ENCODE data around the gene HAUS3.

The HAUS3 gene

DNA sequence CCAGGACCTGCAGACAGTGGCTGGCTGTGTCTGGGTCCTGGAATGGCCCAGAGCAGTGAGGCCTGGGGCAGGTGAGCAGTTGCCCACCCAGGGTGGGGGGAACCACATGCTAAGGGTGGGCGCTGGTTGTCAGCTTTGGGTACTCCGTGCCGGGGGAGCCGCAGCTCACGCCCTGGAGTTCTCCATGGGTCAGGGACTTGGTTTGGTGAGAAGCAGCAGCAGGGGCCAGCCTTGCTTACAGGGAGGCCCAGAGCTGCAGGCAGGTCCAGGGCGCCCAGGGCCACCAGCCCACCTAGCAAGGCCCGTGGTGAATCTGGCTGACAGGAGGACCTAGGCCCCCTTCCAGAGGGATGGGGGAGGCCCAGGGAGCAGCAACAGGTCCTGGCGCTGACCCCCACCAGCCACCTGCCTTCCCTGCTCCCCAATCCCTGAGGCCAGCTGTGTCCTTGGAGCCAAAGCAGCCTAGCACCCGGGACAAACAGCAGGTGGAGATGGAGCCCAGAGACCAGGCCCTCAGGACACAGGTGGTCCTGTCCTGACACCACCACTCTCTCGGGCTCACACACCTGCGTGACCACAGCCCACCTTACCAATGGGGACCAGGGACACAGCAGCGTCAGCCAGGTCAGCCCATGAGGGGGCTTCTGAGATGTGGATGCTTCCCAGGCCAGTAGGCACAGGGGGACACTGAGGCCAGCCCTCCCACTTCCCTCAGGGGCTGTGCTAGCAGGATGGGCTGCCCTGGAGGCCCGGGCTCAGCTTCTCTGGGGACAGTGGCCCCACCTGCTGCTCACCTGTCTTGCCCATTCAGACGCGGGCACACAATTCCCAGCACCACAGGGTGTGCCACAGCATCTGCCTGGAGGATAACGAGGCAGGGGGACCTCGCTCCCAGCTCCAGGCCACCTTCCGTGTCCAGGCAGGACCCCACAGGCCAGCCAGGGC lies 16.4 kb upstream of the HAUS3 start:
- TF ChIP-seq, protein P1, sequence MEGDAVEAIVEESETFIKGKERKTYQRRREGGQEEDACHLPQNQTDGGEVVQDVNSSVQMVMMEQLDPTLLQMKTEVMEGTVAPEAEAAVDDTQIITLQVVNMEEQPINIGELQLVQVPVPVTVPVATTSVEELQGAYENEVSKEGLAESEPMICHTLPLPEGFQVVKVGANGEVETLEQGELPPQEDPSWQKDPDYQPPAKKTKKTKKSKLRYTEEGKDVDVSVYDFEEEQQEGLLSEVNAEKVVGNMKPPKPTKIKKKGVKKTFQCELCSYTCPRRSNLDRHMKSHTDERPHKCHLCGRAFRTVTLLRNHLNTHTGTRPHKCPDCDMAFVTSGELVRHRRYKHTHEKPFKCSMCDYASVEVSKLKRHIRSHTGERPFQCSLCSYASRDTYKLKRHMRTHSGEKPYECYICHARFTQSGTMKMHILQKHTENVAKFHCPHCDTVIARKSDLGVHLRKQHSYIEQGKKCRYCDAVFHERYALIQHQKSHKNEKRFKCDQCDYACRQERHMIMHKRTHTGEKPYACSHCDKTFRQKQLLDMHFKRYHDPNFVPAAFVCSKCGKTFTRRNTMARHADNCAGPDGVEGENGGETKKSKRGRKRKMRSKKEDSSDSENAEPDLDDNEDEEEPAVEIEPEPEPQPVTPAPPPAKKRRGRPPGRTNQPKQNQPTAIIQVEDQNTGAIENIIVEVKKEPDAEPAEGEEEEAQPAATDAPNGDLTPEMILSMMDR (IDR thresholded peaks at IDR 0.05; ENCODE audit: borderline replicate concordance, insufficient read depth, low read depth, low read length), result no peak
- no peak overlapping the region for H3K4me3 ChIP-seq (ENCODE audit: low read depth, low read length)

DNA sequence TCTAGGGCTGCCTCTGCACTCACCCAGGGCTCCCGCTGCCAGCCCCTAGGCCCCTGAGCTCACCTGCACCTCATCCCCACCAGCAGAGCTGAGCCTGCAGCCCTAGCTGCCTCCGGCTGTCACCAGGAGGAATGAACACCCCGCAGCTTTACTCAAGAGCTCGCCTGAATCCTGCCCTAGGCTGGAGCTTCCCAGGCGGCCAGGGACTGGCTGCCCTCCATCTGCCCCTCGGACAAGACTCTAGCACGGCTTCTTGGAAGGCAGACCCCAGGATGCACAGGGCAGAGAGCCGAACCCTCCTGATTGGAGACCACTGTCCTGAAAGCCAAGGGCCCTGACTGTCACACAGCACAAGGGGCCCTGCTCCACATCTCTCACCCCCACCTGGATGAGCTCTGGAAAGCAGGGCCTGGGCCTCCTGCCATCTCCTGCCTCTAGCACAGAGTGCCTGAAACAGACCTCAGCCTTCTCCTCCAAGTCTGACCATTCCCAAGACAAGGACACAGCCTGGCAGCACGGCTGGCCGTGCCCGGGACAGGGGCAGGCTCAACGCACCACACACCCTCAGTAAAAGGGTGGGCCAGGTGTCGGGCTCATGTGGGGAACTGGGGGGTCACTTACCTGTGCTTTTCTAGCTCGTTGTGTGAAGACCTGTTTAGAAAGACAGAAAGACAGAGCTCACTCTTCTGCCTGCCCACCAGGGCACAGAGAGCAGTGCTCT lies 15.6 kb upstream of the HAUS3 start:
- no peak overlapping the region for H3K4me3 ChIP-seq (ENCODE audit: low read depth, low read length)
- TF ChIP-seq, protein P1 (IDR thresholded peaks at IDR 0.05; ENCODE audit: borderline replicate concordance, insufficient read depth, low read depth, low read length), result no peak

DNA sequence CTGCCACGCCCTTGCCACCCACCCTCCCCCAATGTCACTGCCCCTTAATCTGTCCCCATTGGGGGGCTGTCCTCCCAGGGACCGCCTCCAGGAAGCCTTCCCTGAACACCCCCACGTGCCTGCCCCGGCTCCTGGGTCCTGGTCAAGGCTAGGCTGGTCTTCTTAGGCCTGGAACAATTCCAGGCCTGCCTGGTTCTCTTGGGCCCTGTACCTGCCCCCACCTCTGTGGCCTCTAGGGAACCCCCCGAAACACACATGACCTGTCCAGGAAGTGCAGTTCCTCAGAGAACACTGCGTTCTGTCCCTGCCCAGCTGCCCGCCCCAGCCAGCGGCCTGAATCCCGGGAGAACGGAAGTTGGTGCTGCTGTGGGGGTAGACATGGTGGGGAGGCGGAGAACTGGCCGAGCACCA lies 14.9 kb upstream of the HAUS3 start:
- TF ChIP-seq, protein P1 (IDR thresholded peaks at IDR 0.05; ENCODE audit: borderline replicate concordance, insufficient read depth, low read depth, low read length), result no peak
- H3K4me3 ChIP-seq (ENCODE audit: low read depth, low read length), result no peak overlapping the region

DNA sequence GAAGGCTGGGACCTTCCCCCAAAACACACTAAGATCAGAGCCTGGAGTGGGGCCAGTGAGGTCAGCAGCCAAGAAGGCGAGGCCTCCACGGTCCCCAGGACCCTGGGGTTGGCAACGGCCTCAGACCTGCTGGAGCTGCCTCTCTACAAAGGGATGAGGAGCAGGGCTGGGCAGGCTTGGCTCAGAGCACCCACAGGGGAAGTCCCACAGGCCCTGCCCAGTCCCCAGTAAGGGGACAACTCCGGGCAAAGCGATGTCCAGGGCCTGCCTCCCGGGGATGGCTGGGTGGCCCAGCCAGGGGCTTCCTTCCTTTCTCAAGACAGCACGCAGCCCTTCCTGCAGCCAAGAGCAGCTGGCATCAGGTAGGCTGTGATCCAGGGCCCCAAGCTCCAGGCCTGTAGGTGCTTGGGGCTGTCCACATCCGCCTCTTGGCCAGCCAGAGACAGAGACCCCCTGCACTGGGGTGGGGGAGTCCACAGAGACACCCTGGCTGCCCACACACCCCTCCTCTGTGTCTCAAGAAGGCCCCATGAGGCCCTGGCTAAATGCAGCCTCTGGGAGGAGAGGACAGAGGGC lies 14.3 kb upstream of the HAUS3 start:
- TF ChIP-seq, protein P1 (IDR thresholded peaks at IDR 0.05; ENCODE audit: borderline replicate concordance, insufficient read depth, low read depth, low read length), result no peak
- no peak overlapping the region for H3K4me3 ChIP-seq (ENCODE audit: low read depth, low read length)

DNA sequence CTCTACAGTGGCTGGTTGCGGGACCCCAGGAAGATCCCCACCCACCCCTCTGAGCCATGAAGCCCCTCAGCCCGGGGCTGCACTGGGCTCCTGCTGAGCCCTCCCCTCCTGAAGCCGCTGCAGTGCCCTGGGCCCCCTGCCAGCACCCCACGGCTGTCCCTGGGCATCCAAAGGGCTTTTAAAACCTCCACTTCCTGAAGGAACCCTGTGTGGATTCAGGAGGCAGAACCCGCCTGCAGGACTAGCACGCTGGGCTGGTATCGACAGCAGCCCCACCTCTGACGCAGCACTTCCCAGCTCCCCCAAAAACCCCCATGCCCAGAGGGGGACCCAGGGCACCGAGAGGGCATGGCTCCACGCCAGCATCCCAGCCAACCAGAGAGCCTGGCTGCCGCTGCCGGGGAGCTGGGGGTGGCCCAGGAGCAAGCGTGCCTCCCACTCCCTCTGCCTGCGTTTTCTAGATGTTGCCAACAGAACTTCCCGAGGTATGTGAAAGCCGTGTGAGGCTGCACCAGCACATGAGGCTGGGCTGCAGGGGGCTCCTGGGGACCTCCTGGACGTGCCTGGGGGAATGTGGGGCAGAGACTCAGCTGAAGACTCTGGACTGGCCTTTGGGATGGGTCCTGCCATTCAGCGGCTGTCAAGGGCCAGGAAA lies 13.7 kb upstream of the HAUS3 start:
- no peak overlapping the region for H3K4me3 ChIP-seq (ENCODE audit: low read depth, low read length)
- TF ChIP-seq, protein P1 (IDR thresholded peaks at IDR 0.05; ENCODE audit: borderline replicate concordance, insufficient read depth, low read depth, low read length), result no peak

DNA sequence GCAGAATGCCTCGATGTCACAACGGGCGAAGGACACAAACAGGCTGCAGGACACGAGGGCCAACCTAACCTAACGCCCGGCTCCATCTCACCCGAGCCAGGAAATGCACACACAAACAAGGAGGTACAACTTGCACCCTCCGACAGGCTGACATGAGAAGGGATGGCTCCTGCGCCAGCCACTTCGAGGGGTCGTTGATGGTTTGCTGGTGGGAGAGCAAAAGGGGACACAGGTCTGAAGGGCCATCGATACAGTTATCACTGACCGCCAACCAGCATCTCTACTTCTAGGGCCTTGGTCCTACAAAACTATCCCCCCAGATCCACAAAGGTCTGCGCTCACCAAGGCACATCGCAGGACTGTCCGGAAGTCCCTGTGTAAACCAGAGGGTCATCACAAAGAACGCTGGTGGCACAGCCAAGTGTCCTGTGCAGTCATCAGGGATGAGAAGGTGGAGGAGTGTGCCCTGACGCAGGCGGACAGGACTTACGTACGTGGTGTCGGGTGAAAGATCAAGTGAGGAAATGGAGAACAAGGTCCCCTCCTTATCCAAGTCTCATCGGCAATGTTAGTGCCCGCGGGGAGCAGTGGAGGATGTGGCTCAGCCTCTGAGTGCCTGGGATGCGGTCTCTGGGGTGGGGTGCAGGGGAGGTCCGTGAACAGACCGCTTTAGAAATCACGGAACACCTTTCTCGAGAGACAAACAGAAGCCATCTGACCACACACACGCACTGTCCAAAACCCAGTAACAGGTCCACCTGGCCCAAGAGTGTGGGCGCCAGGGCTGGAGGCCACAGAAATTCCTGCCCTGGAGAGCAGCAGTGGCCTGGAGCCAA lies 13.0 kb upstream of the HAUS3 start:
- H3K4me3 ChIP-seq (ENCODE audit: low read depth, low read length), result no peak overlapping the region
- TF ChIP-seq, protein P1 (IDR thresholded peaks at IDR 0.05; ENCODE audit: borderline replicate concordance, insufficient read depth, low read depth, low read length), result no peak
